ENCODE results near the gene ABI3. TPM values are rescaled to one million over a fixed set of nuclear protein-coding genes. Genes with fewer than 3 reads are reported as not detected.
"Not testable (repeated sequence)": the region's sequence is repeated elsewhere in the genome, so short reads cannot be mapped to it uniquely, and the experiment has no call there.

The ABI3 gene
- total RNA-seq, 4 donors from 2014 or later: 1.5 to 8.8 (median 4.2) TPM

GRCh38 chr17:49183801-49184200 is 26.7 kb upstream of the ABI3 start:
- intact Hi-C loops (cut with DNase I): loop anchor here (5.0 kb wide), 1 partner anchor 38 kb away; no protein-coding TSS in a partner anchor

GRCh38 chr17:49184522-49184921 is 26.0 kb upstream of the ABI3 start:
- intact Hi-C loops (cut with DNase I): loop anchor here (5.0 kb wide), 1 partner anchor 38 kb away; no protein-coding TSS in a partner anchor
- not testable (repeated sequence) for H3K36me3 ChIP-seq

More at GRCh38 chr17:49183801-49184200, 26.7 kb upstream of the ABI3 start:
- no peak for DNase-seq
- H3K9me3 ChIP-seq: peaks cover 0 to 5% (median 0%) of the 10 kb centered on the region in 3 donors
- H3K27ac ChIP-seq: no peak overlapping the region
- no peaks in the 10 kb centered on the region for H3K4me1 ChIP-seq
- 92% methylated on average over 4 of the region's 7 CpGs; no CpG with 5 or more reads in 1 of the 2 donors for WGBS, 2 donors
- TF ChIP-seq CTCF (IDR thresholded peaks at IDR 0.05): no peak
- no peak for TF ChIP-seq POLR2A (IDR thresholded peaks at IDR 0.05)
- peaks cover 0 to 23% (median 0%) of the 10 kb centered on the region in 4 donors for H3K27me3 ChIP-seq
- H3K36me3 ChIP-seq: no peaks in the 10 kb centered on the region
- H3K4me3 ChIP-seq: no peak overlapping the region

GRCh38 chr17:49185381-49185780 is 25.1 kb upstream of the ABI3 start:
- DNase-seq; H3K4me3 ChIP-seq; H3K4me1 ChIP-seq; H3K36me3 ChIP-seq; H3K9me3 ChIP-seq; H3K27ac ChIP-seq; intact Hi-C loops (cut with DNase I): not testable (repeated sequence)
- peaks cover 0 to 23% (median 0%) of the 10 kb centered on the region in 4 donors for H3K27me3 ChIP-seq
- WGBS, 2 donors: 75% methylated on average over 1 of the region's 1 CpG; no CpG with 5 or more reads in 1 of the 2 donors

More at GRCh38 chr17:49184522-49184921, 26.0 kb upstream of the ABI3 start:
- H3K4me1 ChIP-seq, H3K9me3 ChIP-seq, H3K27ac ChIP-seq, H3K4me3 ChIP-seq, DNase-seq: not testable (repeated sequence)
- peaks cover 0 to 23% (median 0%) of the 10 kb centered on the region in 4 donors for H3K27me3 ChIP-seq

- DNase-seq: no peak
- H3K36me3 ChIP-seq: no peaks in the 10 kb centered on the region
- peaks cover 0 to 23% (median 0%) of the 10 kb centered on the region in 4 donors for H3K27me3 ChIP-seq
- TF ChIP-seq CTCF (IDR thresholded peaks at IDR 0.05): no peak
- TF ChIP-seq POLR2A (IDR thresholded peaks at IDR 0.05): no peak
- no peak overlapping the region for H3K4me3 ChIP-seq
- 82 to 87% methylated on average over 3 of the region's 3 CpGs for WGBS, 2 donors
- H3K27ac ChIP-seq: no peak overlapping the region
- peaks cover 0 to 16% (median 0%) of the 10 kb centered on the region in 3 donors for H3K4me1 ChIP-seq
- peaks cover 0 to 5% (median 0%) of the 10 kb centered on the region in 3 donors for H3K9me3 ChIP-seq
- intact Hi-C loops (cut with DNase I): no loop called here
Measured at GRCh38 chr17:49187301-49187700, 23.2 kb upstream of the ABI3 start.

GRCh38 chr17:49190932-49191331 is 19.6 kb upstream of the ABI3 start:
- peaks cover 0 to 31% (median 0%) of the 10 kb centered on the region in 3 donors for H3K4me1 ChIP-seq
- intact Hi-C loops (cut with DNase I): no loop called here

More at GRCh38 chr17:49190932-49191331, 19.6 kb upstream of the ABI3 start:
- WGBS, 2 donors: 32 to 38% methylated on average over 4 of the region's 4 CpGs
- H3K36me3 ChIP-seq: no peaks in the 10 kb centered on the region
- DNase-seq: no peak
- H3K4me3 ChIP-seq: no peak overlapping the region
- H3K27me3 ChIP-seq: no peaks in the 10 kb centered on the region
- no peak for TF ChIP-seq POLR2A (IDR thresholded peaks at IDR 0.05)
- TF ChIP-seq CTCF (IDR thresholded peaks at IDR 0.05): no peak
- H3K27ac ChIP-seq: peak overlapping the region in 3 of 4 donors; percentile 9 to 96 (median 95)
- no peaks in the 10 kb centered on the region for H3K9me3 ChIP-seq

All from esophagus squamous epithelium (tissue), 5 donors.